ENCODE results near the gene SMIM45.
A peak's percentile ranks its signal among the peaks of the same experiment; 100 is the strongest.
"Not testable (repeated sequence)": the region's sequence is repeated elsewhere in the genome, so short reads cannot be mapped to it uniquely, and the experiment has no call there.

The SMIM45 gene

GRCh38 chr22:41934284-41935014 is 17.5 kb upstream of the SMIM45 start:
- DNase-seq, result no peak

GRCh38 chr22:41935015-41935351 is 17.0 kb upstream of the SMIM45 start:
- DNase-seq, result no peak

GRCh38 chr22:41935509-41935908 is 16.4 kb upstream of the SMIM45 start:
- DNase-seq, result no peak

- DNase-seq, result no peak
Measured at GRCh38 chr22:41936894-41937169, 15.1 kb upstream of the SMIM45 start.

GRCh38 chr22:41939981-41940831 is 11.7 kb upstream of the SMIM45 start:
- DNase-seq, result no peak

GRCh38 chr22:41940832-41941765 is 10.9 kb upstream of the SMIM45 start:
- peak; percentile 84 for DNase-seq

- no peak for DNase-seq
Measured at GRCh38 chr22:41943661-41944209, 8.2 kb upstream of the SMIM45 start.

GRCh38 chr22:41946629-41947423 is 5.1 kb upstream of the SMIM45 start, which contains the start of gene CENPM:
Gene CENPM (minus strand): TSS chr22:41947152. CDS start chr22:41947076, 76 bp downstream.
- DNase-seq, result peak; percentile 95

- no peak for DNase-seq
Measured at GRCh38 chr22:41947424-41948080, 4.4 kb upstream of the SMIM45 start.

GRCh38 chr22:41948142-41948541 is 3.8 kb upstream of the SMIM45 start:
- DNase-seq, result no peak

- DNase-seq, result not testable (repeated sequence)
Measured at GRCh38 chr22:41948928-41949296, 3.0 kb upstream of the SMIM45 start.

GRCh38 chr22:41949297-41949965 is 2.5 kb upstream of the SMIM45 start:
- no peak for DNase-seq

GRCh38 chr22:41952713-41953112 is 763 bp downstream of the SMIM45 start:
- no peak for DNase-seq

GRCh38 chr22:41957941-41958556 is 6.1 kb downstream of the SMIM45 start:
- DNase-seq, result no peak

- no peak for DNase-seq
Measured at GRCh38 chr22:41963453-41964111, 11.6 kb downstream of the SMIM45 start.

- DNase-seq, result no peak
Measured at GRCh38 chr22:41964112-41964491, 12.2 kb downstream of the SMIM45 start.

GRCh38 chr22:41966225-41966606 is 14.3 kb downstream of the SMIM45 start:
- no peak for DNase-seq

- DNase-seq, result peak; percentile 41
Measured at GRCh38 chr22:41966607-41967240, 14.8 kb downstream of the SMIM45 start.

- DNase-seq, result no peak
Measured at GRCh38 chr22:41968601-41969000, 16.7 kb downstream of the SMIM45 start.
